ENCODE results near the gene MTUS2. TPM values are rescaled to one million over a fixed set of nuclear protein-coding genes. Genes with fewer than 3 reads are reported as not detected.

MTUS2 gene
- total RNA-seq, 1 donor from 2014 or later = not detected

DNA sequence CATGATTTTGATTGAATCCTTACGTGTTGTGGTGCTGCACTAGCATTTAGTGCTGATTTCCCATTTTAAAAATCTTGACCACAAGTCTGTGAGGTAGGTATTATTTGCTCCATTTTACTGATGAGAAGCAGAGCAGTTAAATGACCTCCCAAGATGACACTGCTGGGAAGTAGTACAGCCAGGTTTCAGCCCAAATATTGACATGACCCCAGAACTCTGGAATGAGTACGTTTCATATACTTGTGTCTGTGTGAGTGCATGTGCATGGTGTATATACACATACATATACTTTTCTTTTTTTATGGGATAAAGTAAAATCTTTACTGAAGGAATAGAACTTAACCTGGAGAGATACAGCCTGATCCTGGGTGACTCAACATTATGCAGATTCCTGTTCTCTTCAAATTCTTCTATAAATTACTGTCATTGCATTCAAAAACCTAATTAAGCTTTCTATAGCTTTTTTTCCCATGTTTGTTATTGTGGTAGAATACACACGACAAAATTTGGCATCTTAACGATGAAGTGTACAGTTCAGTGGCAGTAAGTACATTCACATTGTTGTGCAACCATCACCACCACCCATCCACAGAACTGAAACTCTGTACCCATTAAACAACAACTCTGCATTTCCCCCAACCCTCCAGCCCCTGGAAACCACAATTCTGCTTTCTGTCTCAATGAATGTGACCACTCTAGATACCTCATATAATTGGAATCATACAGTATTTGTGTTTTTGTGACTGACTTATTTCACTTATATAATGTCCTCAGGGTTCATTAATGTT is 311.9 kb downstream of the MTUS2 start:
- H3K4me3 Mint-ChIP-seq = no peak overlapping the region
- no peaks in the 10 kb centered on the region for H3K36me3 Mint-ChIP-seq (ENCODE audit: low read depth)
- H3K9me3 Mint-ChIP-seq = no peaks in the 10 kb centered on the region
- peaks cover 1% of the 10 kb centered on the region for H3K27me3 Mint-ChIP-seq
- intact Hi-C loops (cut with micrococcal nuclease) = no loop called here
- no peak for DNase-seq
- no peaks in the 10 kb centered on the region for H3K4me1 Mint-ChIP-seq
- no peak overlapping the region for H3K27ac Mint-ChIP-seq

DNA sequence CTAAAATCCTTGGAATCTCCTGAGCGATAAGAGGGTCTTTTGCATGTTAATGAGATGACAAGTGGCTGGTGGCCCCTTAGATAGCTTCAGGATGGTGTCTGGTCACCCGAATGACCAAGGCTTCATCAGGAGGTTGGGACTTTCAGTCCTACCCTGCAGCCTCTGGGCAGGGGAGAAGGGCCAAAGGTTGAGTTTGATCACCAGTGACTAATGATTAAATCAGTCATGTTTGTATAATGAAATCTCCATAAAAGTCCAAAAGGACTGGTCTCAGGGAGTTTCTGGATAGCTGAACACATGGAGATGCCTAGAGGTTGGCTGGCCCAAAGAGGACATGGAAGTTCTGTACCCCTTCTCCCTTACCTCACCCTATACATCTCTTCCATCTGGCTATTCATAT is 316.2 kb downstream of the MTUS2 start:
- no peak overlapping the region for H3K27ac Mint-ChIP-seq
- no peaks in the 10 kb centered on the region for H3K27me3 Mint-ChIP-seq
- intact Hi-C loops (cut with micrococcal nuclease) = no loop called here
- no peaks in the 10 kb centered on the region for H3K9me3 Mint-ChIP-seq
- no peaks in the 10 kb centered on the region for H3K36me3 Mint-ChIP-seq (ENCODE audit: low read depth)
- H3K4me3 Mint-ChIP-seq = no peak overlapping the region
- no peak for DNase-seq
- H3K4me1 Mint-ChIP-seq = no peaks in the 10 kb centered on the region

DNA sequence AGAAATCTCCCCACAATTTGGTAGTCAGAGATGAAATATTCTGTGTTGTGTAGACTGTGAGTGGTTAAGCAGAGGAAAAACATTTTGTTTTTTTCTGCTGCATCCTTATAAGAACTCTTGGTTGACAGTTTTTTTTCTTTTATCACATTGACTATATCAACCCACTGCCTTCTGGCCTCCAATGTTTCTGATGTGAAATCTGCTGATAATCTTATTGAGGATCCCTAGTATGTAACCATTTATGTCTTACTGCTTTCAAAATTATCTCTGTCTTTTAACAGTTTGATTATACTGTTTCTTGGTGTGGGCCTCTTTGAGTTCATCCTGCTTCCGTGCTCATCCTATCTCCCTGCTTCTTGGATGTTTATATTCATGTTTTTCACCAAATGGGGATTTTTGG is 316.9 kb downstream of the MTUS2 start:
- intact Hi-C loops (cut with micrococcal nuclease) = no loop called here
- no peak for DNase-seq
- no peaks in the 10 kb centered on the region for H3K4me1 Mint-ChIP-seq
- H3K27ac Mint-ChIP-seq = no peak overlapping the region
- no peaks in the 10 kb centered on the region for H3K27me3 Mint-ChIP-seq
- H3K9me3 Mint-ChIP-seq = no peaks in the 10 kb centered on the region
- no peaks in the 10 kb centered on the region for H3K36me3 Mint-ChIP-seq (ENCODE audit: low read depth)
- H3K4me3 Mint-ChIP-seq = no peak overlapping the region

DNA sequence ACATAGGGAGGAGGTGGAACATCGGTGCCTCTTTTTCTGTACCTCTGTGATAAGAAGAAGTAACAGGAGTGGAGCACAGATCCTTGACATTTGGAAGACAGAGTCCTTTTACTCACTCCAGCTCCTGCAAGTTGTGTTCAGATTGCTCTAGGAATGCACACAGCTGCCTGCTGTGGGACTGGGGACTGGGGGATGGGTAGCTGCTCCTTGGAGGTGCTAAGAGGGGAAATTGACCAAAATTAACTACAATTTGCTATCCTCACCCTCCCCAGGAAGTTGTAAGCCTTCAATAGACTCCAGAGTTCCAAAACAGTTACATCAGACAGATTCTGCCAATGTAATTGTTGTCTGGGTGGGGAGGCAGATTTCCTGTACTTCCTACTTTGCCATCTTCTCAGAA is 317.9 kb downstream of the MTUS2 start:
- no peaks in the 10 kb centered on the region for H3K27me3 Mint-ChIP-seq
- no peak overlapping the region for H3K4me3 Mint-ChIP-seq
- H3K36me3 Mint-ChIP-seq (ENCODE audit: low read depth) = no peaks in the 10 kb centered on the region
- H3K27ac Mint-ChIP-seq = no peak overlapping the region
- no peaks in the 10 kb centered on the region for H3K4me1 Mint-ChIP-seq
- intact Hi-C loops (cut with micrococcal nuclease) = no loop called here
- DNase-seq = no peak
- H3K9me3 Mint-ChIP-seq = no peaks in the 10 kb centered on the region

DNA sequence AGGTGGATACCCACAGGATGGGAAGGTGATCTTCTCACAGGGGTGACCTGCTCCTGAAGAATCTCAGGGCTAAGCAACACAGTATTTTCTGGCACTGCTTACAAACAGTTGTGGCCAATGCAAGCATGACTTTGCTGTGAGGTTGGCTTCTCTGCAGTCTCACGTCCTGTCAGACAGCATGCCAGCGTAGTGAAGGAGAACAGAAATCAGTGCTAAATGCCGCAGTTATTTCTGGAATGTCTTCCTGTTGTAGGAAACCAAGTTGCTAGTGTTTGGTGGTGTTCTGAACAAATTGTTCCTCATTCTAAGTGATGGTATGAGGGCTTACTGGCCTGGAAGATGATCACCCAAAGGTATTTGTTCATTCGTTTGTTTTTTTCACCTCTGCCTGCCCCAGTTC is 320.1 kb downstream of the MTUS2 start:
- Mint-ChIP-seq H3K36me3 (ENCODE audit: low read depth) (no peaks in the 10 kb centered on the region), H3K27me3 (no peaks in the 10 kb centered on the region), H3K9me3 (no peaks in the 10 kb centered on the region), H3K4me1 (no peaks in the 10 kb centered on the region), H3K27ac (no peak overlapping the region), H3K4me3 (no peak overlapping the region)
- no peak for DNase-seq
- intact Hi-C loops (cut with micrococcal nuclease) = no loop called here

DNA sequence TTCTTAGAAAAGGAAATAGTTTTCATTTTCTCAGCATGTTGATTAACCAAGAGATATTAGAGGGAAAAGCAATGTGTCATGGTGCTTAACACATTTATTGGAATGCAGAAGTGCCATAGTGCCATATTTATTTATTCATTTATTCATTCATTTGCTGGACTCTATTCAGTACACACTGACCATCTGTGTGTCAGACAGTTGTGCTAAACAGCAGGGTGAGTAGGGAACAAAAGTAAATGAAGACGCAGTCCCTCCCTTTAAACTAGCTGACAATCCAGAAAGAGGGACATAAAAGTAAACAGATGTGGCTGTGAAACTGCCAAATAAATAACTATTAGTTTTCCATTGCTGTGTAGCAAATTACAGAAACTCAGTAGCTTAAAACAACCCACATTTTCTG is 323.7 kb downstream of the MTUS2 start:
- DNase-seq = no peak
- Mint-ChIP-seq H3K27ac (no peak overlapping the region), H3K4me3 (no peak overlapping the region), H3K9me3 (no peaks in the 10 kb centered on the region), H3K27me3 (no peaks in the 10 kb centered on the region), H3K36me3 (ENCODE audit: low read depth) (no peaks in the 10 kb centered on the region), H3K4me1 (no peaks in the 10 kb centered on the region)
- intact Hi-C loops (cut with micrococcal nuclease) = no loop called here

DNA sequence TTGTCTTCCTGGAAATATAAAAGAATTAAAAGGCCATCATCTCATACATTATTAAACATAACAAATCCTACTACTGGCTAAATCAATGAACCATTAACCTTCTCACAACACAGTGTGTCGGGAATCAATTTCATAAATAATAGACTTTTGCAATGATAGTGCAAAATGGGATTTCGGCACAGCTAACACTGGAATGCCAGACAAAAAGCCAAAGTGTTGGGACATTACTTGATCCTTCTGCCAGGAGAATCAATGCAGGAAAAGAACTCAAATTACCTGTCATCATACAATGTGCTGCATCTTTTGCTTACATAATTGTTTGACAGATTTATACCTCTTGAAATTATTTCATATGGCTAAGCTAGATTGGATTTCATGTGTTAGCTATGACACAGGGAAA is 334.3 kb downstream of the MTUS2 start:
- Mint-ChIP-seq H3K36me3 (ENCODE audit: low read depth) (no peaks in the 10 kb centered on the region), H3K27me3 (no peaks in the 10 kb centered on the region), H3K27ac (no peak overlapping the region), H3K4me3 (no peak overlapping the region), H3K4me1 (no peaks in the 10 kb centered on the region), H3K9me3 (peaks cover 11% of the 10 kb centered on the region)
- intact Hi-C loops (cut with micrococcal nuclease) = no loop called here
- DNase-seq = no peak

DNA sequence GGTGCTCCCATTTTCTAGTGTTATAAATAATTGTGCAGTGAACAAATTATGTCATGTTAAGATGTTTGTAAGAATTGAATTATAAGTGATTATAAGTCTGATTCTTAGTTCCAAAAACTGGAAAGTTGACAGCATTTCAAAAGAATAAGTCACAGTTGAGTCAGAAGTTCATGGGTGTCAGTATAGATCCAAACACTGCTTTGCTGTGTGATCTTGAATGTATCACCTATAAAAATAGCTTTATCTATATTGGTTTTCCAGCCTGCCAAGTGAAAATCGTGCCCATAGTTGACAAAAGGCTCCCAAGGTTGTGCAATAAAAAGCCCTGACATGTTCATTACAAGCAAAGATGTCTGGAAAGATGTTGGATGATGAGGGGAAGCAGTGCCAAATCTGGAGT is 336.0 kb downstream of the MTUS2 start:
- intact Hi-C loops (cut with micrococcal nuclease) = no loop called here
- Mint-ChIP-seq H3K27me3 (no peaks in the 10 kb centered on the region), H3K27ac (no peak overlapping the region), H3K4me3 (no peak overlapping the region), H3K4me1 (no peaks in the 10 kb centered on the region), H3K9me3 (peaks cover 7% of the 10 kb centered on the region), H3K36me3 (ENCODE audit: low read depth) (no peaks in the 10 kb centered on the region)
- no peak for DNase-seq

DNA sequence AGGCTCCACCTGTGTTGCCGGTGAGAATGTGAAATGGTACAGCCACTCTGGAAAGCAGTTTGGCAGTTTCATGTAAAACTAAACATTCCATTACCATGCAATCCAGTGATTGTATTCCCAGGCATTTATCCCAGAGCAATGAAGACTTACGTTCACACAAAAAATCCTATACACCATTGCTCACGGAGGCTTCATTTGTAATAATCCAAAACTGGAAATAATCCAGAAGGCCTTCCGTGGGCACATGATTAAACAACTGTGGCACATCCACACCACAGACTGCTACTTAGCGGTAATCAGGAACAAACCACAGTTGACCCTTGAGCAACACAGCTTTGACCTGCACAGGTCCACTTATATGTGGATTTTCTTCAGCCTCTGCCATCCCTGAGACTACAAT is 339.7 kb downstream of the MTUS2 start:
- no peak overlapping the region for H3K4me3 Mint-ChIP-seq
- intact Hi-C loops (cut with micrococcal nuclease) = no loop called here
- H3K36me3 Mint-ChIP-seq (ENCODE audit: low read depth) = no peaks in the 10 kb centered on the region
- DNase-seq = no peak
- no peaks in the 10 kb centered on the region for H3K4me1 Mint-ChIP-seq
- H3K27me3 Mint-ChIP-seq = no peaks in the 10 kb centered on the region
- H3K27ac Mint-ChIP-seq = no peak overlapping the region
- peaks cover 4% of the 10 kb centered on the region for H3K9me3 Mint-ChIP-seq

DNA sequence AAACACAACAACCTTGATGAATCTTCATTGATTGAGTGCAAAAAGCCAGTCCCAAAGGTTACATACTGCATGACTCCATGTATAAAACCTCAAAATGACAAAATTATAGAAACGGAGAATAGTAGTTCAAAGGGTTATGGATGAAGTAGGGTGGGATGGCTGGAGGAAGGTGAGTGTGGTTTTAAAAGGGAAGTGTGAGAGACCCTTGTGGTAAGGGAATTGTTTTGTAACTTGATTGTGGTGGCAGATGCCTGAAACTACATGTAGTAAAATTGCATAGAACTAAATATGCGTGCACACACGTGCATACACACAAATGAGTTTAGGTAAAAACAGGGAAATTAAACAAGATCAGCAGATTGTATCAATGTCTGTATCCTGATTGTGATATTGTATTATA is 340.7 kb downstream of the MTUS2 start:
- Mint-ChIP-seq H3K36me3 (ENCODE audit: low read depth) (no peaks in the 10 kb centered on the region), H3K4me3 (no peak overlapping the region), H3K27me3 (no peaks in the 10 kb centered on the region), H3K27ac (no peak overlapping the region), H3K9me3 (peaks cover 4% of the 10 kb centered on the region), H3K4me1 (no peaks in the 10 kb centered on the region)
- no peak for DNase-seq
- intact Hi-C loops (cut with micrococcal nuclease) = no loop called here

DNA sequence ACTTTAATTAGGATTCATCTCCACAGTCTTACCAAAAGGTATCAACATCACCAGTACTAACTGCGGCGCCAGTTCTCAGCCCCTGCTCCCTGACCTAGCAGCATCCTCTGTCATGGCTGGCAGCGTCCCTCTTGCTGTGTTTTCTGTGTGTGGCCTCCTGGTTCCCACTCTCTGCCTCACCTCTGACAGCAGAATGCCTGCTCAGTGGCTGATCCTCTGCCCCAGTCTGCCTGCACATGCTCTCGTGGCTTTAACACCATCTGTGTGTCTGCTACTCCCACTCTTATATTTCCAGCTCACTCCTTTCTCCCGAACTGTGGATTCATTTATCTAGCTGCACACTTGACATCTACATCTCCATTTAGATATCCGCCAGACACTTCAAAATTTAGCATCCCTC is 341.5 kb downstream of the MTUS2 start:
- Mint-ChIP-seq H3K27ac (no peak overlapping the region), H3K4me3 (no peak overlapping the region), H3K27me3 (no peaks in the 10 kb centered on the region), H3K36me3 (ENCODE audit: low read depth) (no peaks in the 10 kb centered on the region), H3K9me3 (peaks cover 4% of the 10 kb centered on the region), H3K4me1 (no peaks in the 10 kb centered on the region)
- no peak for DNase-seq
- intact Hi-C loops (cut with micrococcal nuclease) = no loop called here

DNA sequence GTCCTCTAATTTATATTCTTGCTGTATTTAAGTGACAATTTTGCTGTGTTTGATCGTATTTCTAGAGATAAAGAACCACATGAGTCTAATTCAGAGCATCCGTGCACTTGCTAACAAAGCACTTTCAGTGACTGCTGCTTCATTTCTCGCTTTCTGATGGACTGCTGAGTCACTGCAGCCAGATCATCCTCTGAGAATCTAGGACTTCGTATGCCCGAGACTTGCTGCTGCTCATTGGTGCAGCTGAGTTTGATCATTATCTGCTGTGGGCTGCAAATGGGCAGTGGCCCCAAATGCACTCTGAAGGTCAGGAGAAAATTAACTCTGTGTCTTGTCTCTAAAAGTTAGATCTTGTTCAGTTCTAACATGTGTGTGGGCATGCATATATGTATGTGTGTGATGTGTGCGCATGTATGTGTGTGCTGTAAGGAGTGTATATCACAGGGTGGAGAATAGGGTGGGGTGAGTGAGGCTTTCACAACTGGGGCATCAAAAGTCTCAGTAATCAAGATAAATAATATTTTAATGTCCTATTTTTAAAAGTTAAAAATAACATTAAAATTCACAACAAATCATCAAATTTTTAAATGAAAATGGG is 342.6 kb downstream of the MTUS2 start:
- no peaks in the 10 kb centered on the region for H3K27me3 Mint-ChIP-seq
- H3K4me1 Mint-ChIP-seq = no peaks in the 10 kb centered on the region
- H3K4me3 Mint-ChIP-seq = no peak overlapping the region
- no peak for DNase-seq
- intact Hi-C loops (cut with micrococcal nuclease) = no loop called here
- H3K27ac Mint-ChIP-seq = no peak overlapping the region
- H3K36me3 Mint-ChIP-seq (ENCODE audit: low read depth) = no peaks in the 10 kb centered on the region
- H3K9me3 Mint-ChIP-seq = peaks cover 4% of the 10 kb centered on the region

DNA sequence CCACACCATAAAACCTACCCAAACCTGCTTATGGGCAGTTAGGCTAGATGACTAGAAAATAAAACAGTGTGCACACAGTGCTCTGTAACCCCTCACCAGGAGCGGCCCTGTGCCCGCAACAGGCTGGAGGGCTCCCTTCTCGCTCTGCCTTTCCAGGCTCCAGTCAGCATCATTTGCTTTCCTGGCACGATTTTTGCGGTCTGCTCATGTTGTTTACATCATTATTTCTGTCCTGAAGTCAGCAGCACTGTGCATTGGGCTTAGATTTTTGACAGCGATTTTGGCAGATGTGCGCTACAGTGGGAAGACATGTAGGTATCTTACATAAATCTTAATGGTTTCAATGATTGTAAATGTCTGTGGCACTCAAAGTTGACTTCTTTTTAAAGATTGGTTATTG is 344.0 kb downstream of the MTUS2 start:
- no peak for DNase-seq
- intact Hi-C loops (cut with micrococcal nuclease) = no loop called here
- Mint-ChIP-seq H3K4me1 (no peaks in the 10 kb centered on the region), H3K9me3 (peaks cover 4% of the 10 kb centered on the region), H3K4me3 (no peak overlapping the region), H3K27me3 (no peaks in the 10 kb centered on the region), H3K36me3 (ENCODE audit: low read depth) (no peaks in the 10 kb centered on the region), H3K27ac (no peak overlapping the region)

DNA sequence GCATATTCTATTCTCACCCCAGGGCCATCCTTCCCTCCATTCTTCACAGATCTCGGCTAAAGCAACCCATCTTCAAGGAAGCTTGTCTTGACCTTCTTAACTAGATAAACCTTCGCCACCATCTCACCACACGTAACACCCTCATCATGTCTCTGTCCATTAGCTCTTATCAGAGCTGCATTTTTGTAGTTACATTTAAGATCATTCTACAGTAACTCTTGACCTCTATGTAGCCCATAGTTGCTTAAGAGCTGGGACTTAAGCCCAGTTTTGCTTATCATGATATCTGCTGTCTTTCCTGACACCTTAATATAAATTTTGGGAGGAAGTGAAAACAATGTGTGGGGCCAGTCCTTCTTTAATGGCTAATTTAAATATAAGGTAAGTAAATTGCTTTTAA is 345.1 kb downstream of the MTUS2 start:
- Mint-ChIP-seq H3K36me3 (ENCODE audit: low read depth) (no peaks in the 10 kb centered on the region), H3K9me3 (peaks cover 4% of the 10 kb centered on the region), H3K27ac (no peak overlapping the region), H3K4me1 (no peaks in the 10 kb centered on the region), H3K27me3 (no peaks in the 10 kb centered on the region), H3K4me3 (no peak overlapping the region)
- intact Hi-C loops (cut with micrococcal nuclease) = no loop called here
- no peak for DNase-seq

DNA sequence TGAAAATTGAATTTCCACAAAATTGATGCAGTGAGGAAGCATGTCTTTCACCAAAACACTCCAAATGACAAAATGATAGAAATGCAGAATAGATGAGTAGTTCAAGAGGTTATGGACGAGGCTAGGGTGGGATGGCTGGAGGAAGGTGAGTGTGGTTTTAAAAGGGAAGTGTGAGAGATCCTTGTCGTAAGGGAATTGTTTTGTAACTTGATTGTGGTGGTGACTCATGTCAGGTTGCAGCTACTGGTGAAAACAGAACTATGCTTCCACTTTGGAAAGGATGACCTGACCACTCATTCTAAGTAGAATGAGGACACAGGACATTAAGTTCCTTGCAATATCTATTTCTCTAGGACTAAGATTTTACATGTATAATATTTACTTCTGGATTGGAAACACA is 345.7 kb downstream of the MTUS2 start:
- Mint-ChIP-seq H3K9me3 (peaks cover 4% of the 10 kb centered on the region), H3K4me1 (no peaks in the 10 kb centered on the region), H3K27ac (no peak overlapping the region), H3K36me3 (ENCODE audit: low read depth) (no peaks in the 10 kb centered on the region), H3K4me3 (no peak overlapping the region), H3K27me3 (no peaks in the 10 kb centered on the region)
- DNase-seq = no peak
- intact Hi-C loops (cut with micrococcal nuclease) = no loop called here
